Measurements from ENCODE around the gene ADAMTS12.

Gene ADAMTS12

DNA sequence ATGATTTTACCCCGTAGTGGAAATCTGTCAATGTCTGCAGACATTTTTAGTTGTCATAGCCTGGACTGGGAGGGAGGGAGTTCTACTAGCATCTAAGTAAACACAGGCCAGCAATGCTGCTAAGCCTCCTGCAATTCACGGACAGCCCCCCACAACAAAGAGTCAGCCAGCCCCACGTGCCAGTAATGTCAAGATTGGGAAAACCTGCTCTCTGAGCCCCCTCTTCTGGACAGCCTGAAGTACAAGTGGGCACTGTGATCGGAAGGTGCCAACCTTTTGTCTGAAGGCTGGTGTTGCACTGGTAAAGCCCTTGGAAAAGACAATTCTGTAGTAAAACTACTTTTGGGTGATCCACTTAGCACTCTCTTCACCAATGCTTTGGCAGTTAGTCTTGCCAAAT lies 296.5 kb downstream of the ADAMTS12 start:
- no peak for DNase-seq (ENCODE audit: low read depth)
- TF ChIP-seq, protein P1, sequence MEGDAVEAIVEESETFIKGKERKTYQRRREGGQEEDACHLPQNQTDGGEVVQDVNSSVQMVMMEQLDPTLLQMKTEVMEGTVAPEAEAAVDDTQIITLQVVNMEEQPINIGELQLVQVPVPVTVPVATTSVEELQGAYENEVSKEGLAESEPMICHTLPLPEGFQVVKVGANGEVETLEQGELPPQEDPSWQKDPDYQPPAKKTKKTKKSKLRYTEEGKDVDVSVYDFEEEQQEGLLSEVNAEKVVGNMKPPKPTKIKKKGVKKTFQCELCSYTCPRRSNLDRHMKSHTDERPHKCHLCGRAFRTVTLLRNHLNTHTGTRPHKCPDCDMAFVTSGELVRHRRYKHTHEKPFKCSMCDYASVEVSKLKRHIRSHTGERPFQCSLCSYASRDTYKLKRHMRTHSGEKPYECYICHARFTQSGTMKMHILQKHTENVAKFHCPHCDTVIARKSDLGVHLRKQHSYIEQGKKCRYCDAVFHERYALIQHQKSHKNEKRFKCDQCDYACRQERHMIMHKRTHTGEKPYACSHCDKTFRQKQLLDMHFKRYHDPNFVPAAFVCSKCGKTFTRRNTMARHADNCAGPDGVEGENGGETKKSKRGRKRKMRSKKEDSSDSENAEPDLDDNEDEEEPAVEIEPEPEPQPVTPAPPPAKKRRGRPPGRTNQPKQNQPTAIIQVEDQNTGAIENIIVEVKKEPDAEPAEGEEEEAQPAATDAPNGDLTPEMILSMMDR (conservative IDR thresholded peaks at IDR 0.05; ENCODE audit: control insufficient read depth, insufficient read depth, low read depth, low read length), result no peak
- H3K4me3 ChIP-seq (ENCODE audit: control insufficient read depth, low read depth, low read length), result no peak overlapping the region

DNA sequence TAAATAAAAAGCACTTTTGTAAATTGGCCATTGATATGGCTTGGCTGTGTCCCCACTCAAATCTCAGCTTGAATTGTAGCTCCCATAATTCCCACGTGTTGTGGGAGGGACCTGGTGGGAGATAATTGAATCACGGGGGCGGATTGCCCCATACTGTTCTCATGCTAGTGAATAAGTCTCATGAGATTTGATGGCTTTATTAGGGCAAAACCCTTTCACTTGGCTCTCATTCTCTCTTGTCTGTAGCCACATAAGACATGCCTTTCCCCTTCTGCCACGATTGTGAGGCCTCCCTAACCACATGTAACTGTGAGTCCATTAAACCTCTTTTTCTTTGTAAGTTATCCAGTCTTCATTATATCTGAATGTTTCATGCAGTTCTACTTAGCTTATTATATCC lies 297.8 kb downstream of the ADAMTS12 start:
- TF ChIP-seq, protein P1 (conservative IDR thresholded peaks at IDR 0.05; ENCODE audit: control insufficient read depth, insufficient read depth, low read depth, low read length), result no peak
- DNase-seq (ENCODE audit: low read depth), result peak; percentile 70
- H3K4me3 ChIP-seq (ENCODE audit: control insufficient read depth, low read depth, low read length), result no peak overlapping the region

DNA sequence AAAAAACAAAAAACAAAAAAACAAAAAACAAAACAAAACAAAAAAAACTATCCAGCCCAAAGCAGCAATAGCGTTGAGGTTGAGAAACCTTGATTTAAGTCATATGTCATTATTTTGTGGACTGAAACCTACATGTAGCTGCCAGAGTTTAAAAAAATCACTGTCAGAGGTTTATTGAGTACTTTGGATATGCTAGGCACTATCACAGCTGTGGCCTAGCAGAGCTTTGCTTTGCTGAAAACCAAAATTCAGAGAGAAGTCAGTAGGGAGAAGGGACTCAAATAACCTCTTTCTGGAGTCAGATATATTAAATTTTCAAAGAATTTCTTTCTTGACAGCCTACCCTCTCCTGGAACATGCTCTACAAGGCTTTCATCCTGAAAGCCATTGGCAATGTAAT lies 299.5 kb downstream of the ADAMTS12 start:
- TF ChIP-seq, protein P1 (conservative IDR thresholded peaks at IDR 0.05; ENCODE audit: control insufficient read depth, insufficient read depth, low read depth, low read length), result no peak
- H3K4me3 ChIP-seq (ENCODE audit: control insufficient read depth, low read depth, low read length), result no peak overlapping the region
- DNase-seq (ENCODE audit: low read depth), result no peak

GRCh38 chr5:33588654-33589372 lies 303.0 kb downstream of the ADAMTS12 start:
- DNase-seq (ENCODE audit: low read depth), result no peak
- no peak overlapping the region for H3K4me3 ChIP-seq (ENCODE audit: control insufficient read depth, low read depth, low read length)

GRCh38 chr5:33583332-33583731 lies 308.5 kb downstream of the ADAMTS12 start:
- no peak overlapping the region for H3K4me3 ChIP-seq (ENCODE audit: control insufficient read depth, low read depth, low read length)
- TF ChIP-seq, protein P1 (conservative IDR thresholded peaks at IDR 0.05; ENCODE audit: control insufficient read depth, insufficient read depth, low read depth, low read length), result no peak
- no peak for DNase-seq (ENCODE audit: low read depth)

More at GRCh38 chr5:33588654-33589372, 303.0 kb downstream of the ADAMTS12 start:
- TF ChIP-seq, protein P1 (conservative IDR thresholded peaks at IDR 0.05; ENCODE audit: control insufficient read depth, insufficient read depth, low read depth, low read length), result peak; percentile 35

DNA sequence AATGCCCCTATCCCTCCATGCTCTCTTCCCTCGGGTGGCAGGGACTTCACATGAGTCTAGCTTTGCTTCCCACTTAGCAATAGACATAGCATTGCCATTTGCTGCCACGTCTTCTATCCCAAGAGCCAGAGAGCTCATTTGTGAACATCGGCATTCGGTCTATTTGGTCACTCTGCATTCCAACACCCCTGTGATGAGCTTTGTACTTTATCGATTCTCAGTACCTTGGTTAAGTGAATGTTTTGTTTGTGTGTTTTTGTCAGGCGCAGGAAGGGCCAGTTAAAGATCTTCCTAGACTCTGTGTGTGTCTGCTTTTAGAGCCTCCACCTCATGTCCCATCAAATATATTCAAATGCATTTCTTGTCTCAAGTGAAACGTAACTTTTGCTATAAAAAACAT lies 309.4 kb downstream of the ADAMTS12 start:
- TF ChIP-seq, protein P1 (conservative IDR thresholded peaks at IDR 0.05; ENCODE audit: control insufficient read depth, insufficient read depth, low read depth, low read length), result no peak
- no peak for DNase-seq (ENCODE audit: low read depth)
- no peak overlapping the region for H3K4me3 ChIP-seq (ENCODE audit: control insufficient read depth, low read depth, low read length)

Measured in fibroblast of mammary gland (primary cell).